H9 (cell line): ENCODE results near the gene LGALS12. TPM values are rescaled to one million over a fixed set of nuclear protein-coding genes. Genes with fewer than 3 reads are reported as not detected.

Experiments used
- DNase-seq: peaks from one replicate; pipeline ENCODE4 v3.0.0-alpha.2; 2017
- H2AFZ ChIP-seq: one replicate; pipeline ENCODE4 v1.6.1; 2013; ENCODE audit warnings: mild to moderate bottlenecking, low read length, control low read depth, moderate library complexity
- H2AK5ac ChIP-seq: 2 replicates; pipeline ENCODE4 v1.6.1; 2013; ENCODE audit warnings: low read length, control low read depth, mixed read lengths; ENCODE audit not compliant: insufficient read length
- H2BK120ac ChIP-seq: one replicate; pipeline ENCODE4 v1.6.1; 2013; ENCODE audit warnings: low read depth, mild to moderate bottlenecking, low read length, control low read depth, inconsistent platforms; ENCODE audit not compliant: poor library complexity, severe bottlenecking
- H2BK12ac ChIP-seq: 2 replicates; pipeline ENCODE4 v1.6.1; 2013; ENCODE audit warnings: low read length, control low read depth, mixed read lengths, low read depth; ENCODE audit not compliant: insufficient read length
- H2BK15ac ChIP-seq: 2 replicates; pipeline ENCODE4 v1.6.1; 2013; ENCODE audit warnings: low read depth, low read length, control low read depth
- H2BK20ac ChIP-seq: one replicate; pipeline ENCODE4 v1.6.1; 2013; ENCODE audit warnings: low read depth, mild to moderate bottlenecking, low read length, control low read depth, inconsistent platforms; ENCODE audit not compliant: poor library complexity, severe bottlenecking
- H2BK5ac ChIP-seq: 2 replicates; pipeline ENCODE4 v1.6.1; 2013; ENCODE audit warnings: low read length, control low read depth, mixed read lengths; ENCODE audit not compliant: insufficient read length
- H3K14ac ChIP-seq: 2 replicates; pipeline ENCODE4 v1.6.1; 2013; ENCODE audit warnings: low read length, control low read depth; ENCODE audit not compliant: insufficient read depth
- H3K18ac ChIP-seq: 2 replicates; pipeline ENCODE4 v1.6.1; 2013; ENCODE audit warnings: low read depth, mild to moderate bottlenecking, mixed read lengths, low read length, control low read depth; ENCODE audit not compliant: insufficient read length
- H3K23ac ChIP-seq: 2 replicates; pipeline ENCODE4 v1.6.1; 2013; ENCODE audit warnings: low read length, control low read depth, mixed read lengths, low read depth; ENCODE audit not compliant: insufficient read length
- H3K23me2 ChIP-seq: 2 replicates; pipeline ENCODE4 v1.6.1; 2013; ENCODE audit warnings: low read depth, mild to moderate bottlenecking, mixed read lengths, low read length, control low read depth; ENCODE audit not compliant: insufficient read length, poor library complexity, severe bottlenecking
- H3K27ac ChIP-seq: 2 replicates; pipeline ENCODE4 v1.5.1; 2013; ENCODE audit warnings: low read length, control low read depth, mixed read lengths, low read depth; ENCODE audit not compliant: insufficient read length
- H3K27me3 ChIP-seq: 2 replicates; pipeline ENCODE4 v1.6.1; 2013; ENCODE audit warnings: low read length, control low read depth, inconsistent platforms; ENCODE audit not compliant: insufficient read depth
- H3K4ac ChIP-seq: 2 replicates; pipeline ENCODE4 v1.6.1; 2013; ENCODE audit warnings: low read depth, mild to moderate bottlenecking, control low read depth, inconsistent platforms, low read length, moderate library complexity
- H3K4me1 ChIP-seq: 2 replicates; pipeline ENCODE4 v1.6.1; 2013; ENCODE audit warnings: low read length, control low read depth, inconsistent platforms; ENCODE audit not compliant: insufficient read depth
- H3K4me2 ChIP-seq: 2 replicates; pipeline ENCODE4 v1.6.1; 2013; ENCODE audit warnings: low read length, control low read depth, mixed read lengths; ENCODE audit not compliant: insufficient read length, insufficient read depth
- H3K56ac ChIP-seq: 2 replicates; pipeline ENCODE4 v1.6.1; 2013; ENCODE audit warnings: low read depth, mild to moderate bottlenecking, mixed read lengths, low read length, control low read depth; ENCODE audit not compliant: insufficient read length
- H3K79me1 ChIP-seq: 2 replicates; pipeline ENCODE4 v1.6.1; 2013; ENCODE audit warnings: low read depth, mild to moderate bottlenecking, moderate library complexity, low read length, control low read depth, inconsistent platforms; ENCODE audit not compliant: insufficient read depth, poor library complexity, severe bottlenecking
- H3K79me2 ChIP-seq: 2 replicates; pipeline ENCODE4 v1.6.1; 2013; ENCODE audit warnings: low read length, control low read depth, inconsistent platforms; ENCODE audit not compliant: insufficient read depth
- H3K9ac ChIP-seq: 2 replicates; pipeline ENCODE4 v1.6.1; 2013; ENCODE audit warnings: low read length, control low read depth, mixed read lengths; ENCODE audit not compliant: insufficient read length; ENCODE audit errors: extremely low read depth
- H3K9me3 ChIP-seq: one replicate; pipeline ENCODE4 v1.6.1; 2013; ENCODE audit warnings: low read depth, low read length, inconsistent platforms; ENCODE audit not compliant: control insufficient read depth
- H3T11ph ChIP-seq: one replicate; pipeline ENCODE4 v1.6.1; 2013; ENCODE audit warnings: mild to moderate bottlenecking, low read length, control low read depth, inconsistent platforms
- H4K20me1 ChIP-seq: one replicate; pipeline ENCODE4 v1.6.1; 2013; ENCODE audit not compliant: control insufficient read depth, insufficient read length, insufficient read depth
- H4K5ac ChIP-seq: 2 replicates; pipeline ENCODE4 v1.6.1; 2013; ENCODE audit warnings: low read depth, mild to moderate bottlenecking, mixed read lengths, low read length, control low read depth; ENCODE audit not compliant: insufficient read length
- H4K8ac ChIP-seq: replicated peaks from 2 replicates; pipeline ENCODE4 v1.6.1; 2013; ENCODE audit warnings: low read length, control low read depth, mixed read lengths, low read depth; ENCODE audit not compliant: insufficient read length
- H4K91ac ChIP-seq: 2 replicates; pipeline ENCODE4 v1.6.1; 2013; ENCODE audit warnings: low read depth, mild to moderate bottlenecking, moderate library complexity, mixed read lengths, low read length, control low read depth; ENCODE audit not compliant: insufficient read length
- H3K27ac Mint-ChIP-seq, 3 experiments: 2 replicates in 2 of 3; 3 replicates in 1 of 3; pipeline ENCODE4 v1.8.0; 2020 to 2021; ENCODE audit warnings: mixed read lengths in 3 of 3, mild to moderate bottlenecking in 1 of 3, moderate library complexity in 1 of 3
- H3K27me3 Mint-ChIP-seq: 2 replicates; pipeline ENCODE4 v1.8.0; 2021; ENCODE audit warnings: low read depth, mild to moderate bottlenecking, moderate library complexity, mixed read lengths
- H3K36me3 Mint-ChIP-seq, 3 experiments: 2 replicates in 2 of 3; 3 replicates in 1 of 3; pipeline ENCODE4 v1.8.0; 2020 to 2021; ENCODE audit warnings: low read depth in 3 of 3, mixed read lengths in 3 of 3; ENCODE audit not compliant: insufficient read depth in 1 of 3
- H3K4me1 Mint-ChIP-seq, 2 experiments: 2 replicates each; pipeline ENCODE4 v1.8.0; 2020; ENCODE audit warnings: mixed read lengths in 2 of 2
- H3K4me3 Mint-ChIP-seq, 2 experiments: 2 replicates in 1 of 2; 3 replicates in 1 of 2; pipeline ENCODE4 v1.8.0; 2020 to 2021; ENCODE audit warnings: mild to moderate bottlenecking in 2 of 2, mixed read lengths in 2 of 2, moderate library complexity in 1 of 2
- H3K9me3 Mint-ChIP-seq, 2 experiments: 2 replicates in 1 of 2; 3 replicates in 1 of 2; pipeline ENCODE4 v1.8.0; 2020; ENCODE audit warnings: mild to moderate bottlenecking in 2 of 2, mixed read lengths in 2 of 2, moderate library complexity in 1 of 2
- CTCF ChIP-seq: fragments of 200-600 bp; sonication (generic); conservative IDR thresholded peaks from 3 replicates; pipeline ENCODE4 v1.8.0; 2021; ENCODE audit warnings: antibody characterized with exemption, mild to moderate bottlenecking
- WGBS: extraction: QIAGEN DNeasy Blood & Tissue Kit; methylation state at CpG from one replicate; pipeline ENCODE4 v1.1.7; 2013; ENCODE audit warnings: missing lambda C conversion rate, low lambda C conversion rate, mixed read lengths; ENCODE audit not compliant: insufficient read length; ENCODE audit errors: extremely low coverage; 5-methylcytosine and 5-hydroxymethylcytosine counted together
- total RNA-seq: library from RNA; stranded (reverse); gene quantifications from 2 replicates; pipeline ENCODE4 v1.2.1, GENCODE V29; 2021

Gene LGALS12
- total RNA-seq, 1 experiment from 2014 or later: 1.9 TPM

- no peak overlapping the region for H3K23ac ChIP-seq
- no peak overlapping the region for H4K5ac ChIP-seq
- H3K4ac ChIP-seq: no peak overlapping the region
- H2BK12ac ChIP-seq: no peak overlapping the region
- no peak overlapping the region for H4K8ac ChIP-seq
- Mint-ChIP-seq H3K4me3 (no peak overlapping the region), H3K27ac (no peak overlapping the region; a peak in 1 of 7 replicates), H3K27me3 (no peaks in the 10 kb centered on the region; the same call in none of the 2 replicates), H3K9me3 (0 out of 5 replicates have a peak, but pooled peaks cover 0 to 5% of the 10 kb centered on the region in 2 experiments), H3K4me1 (peaks cover 11 to 12% of the 10 kb centered on the region in 2 experiments), H3K36me3 (no peaks in the 10 kb centered on the region)
- no peak overlapping the region for H3K18ac ChIP-seq
- H3K4me1 ChIP-seq: no peaks in the 10 kb centered on the region
- no peaks in the 10 kb centered on the region for H3K79me1 ChIP-seq
- no peak overlapping the region for H3K4me2 ChIP-seq
- no peak for TF ChIP-seq CTCF
- H4K91ac ChIP-seq: no peak overlapping the region
- no peaks in the 10 kb centered on the region for H4K20me1 ChIP-seq
- H3K14ac ChIP-seq: no peak overlapping the region
- no peak overlapping the region for H3K27ac ChIP-seq
- H3T11ph ChIP-seq: no peak overlapping the region
- no peak overlapping the region for H2BK15ac ChIP-seq
- H2BK20ac ChIP-seq: no peak overlapping the region
- no peak overlapping the region for H2AFZ ChIP-seq
- no peak for DNase-seq
- no peak overlapping the region for H3K56ac ChIP-seq
- no peaks in the 10 kb centered on the region for H3K79me2 ChIP-seq
- no peak overlapping the region for H2AK5ac ChIP-seq
- H3K27me3 ChIP-seq: no peaks in the 10 kb centered on the region
- H3K9me3 ChIP-seq: no peaks in the 10 kb centered on the region
- no peak overlapping the region for H2BK120ac ChIP-seq
- H3K9ac ChIP-seq: no peak overlapping the region
- H2BK5ac ChIP-seq: no peak overlapping the region
- no CpG with 5 or more reads among the region's 2 CpGs for WGBS
- H3K23me2 ChIP-seq: no peaks in the 10 kb centered on the region
Measured at GRCh38 chr11:63543711-63544110, 37.8 kb downstream of the LGALS12 start.
